ENCODE results near the gene KRT6A. TPM values are rescaled to one million over a fixed set of nuclear protein-coding genes. Genes with fewer than 3 reads are reported as not detected.

Gene KRT6A
- total and polyA plus RNA-seq, 2 of the 13 experiments (the other 11 are each of a cell fraction or from before 2014, with no cell fraction given) = 0.13 TPM; not detected in 1

- ATAC-seq (no peak), DNase-seq (ENCODE audit: low spot score) (no peak), FAIRE-seq (no peak)
- in situ Hi-C loops (cut with HindIII; ENCODE audit: extremely low pct_ligation_motif_present, low pct_unique_long_range_greater_than_20kb) = no loop called here
- Histone ChIP-seq H3K79me2 (ENCODE audit: insufficient read depth, low read length) (no peaks in the 10 kb centered on the region), H3K36me3 (replicated peaks in 1 of 2; ENCODE audit: control insufficient read depth in 1 of 2, insufficient read depth in 2 of 2, low read length in 2 of 2) (no peaks in the 10 kb centered on the region), H3K9me3 (ENCODE audit: low read length) (no peaks in the 10 kb centered on the region), H3K27ac (ENCODE audit: extremely low read length, insufficient read depth, low read length) (no peak overlapping the region), H3K4me2 (ENCODE audit: low read depth, low read length) (no peak overlapping the region), H3K4me3 (replicated peaks in 1 of 3; ENCODE audit: insufficient read depth in 1 of 3, low read depth in 2 of 3, low read length in 3 of 3) (no peak overlapping the region), H3K9ac (ENCODE audit: insufficient read depth, low read depth, low read length) (no peak overlapping the region), H3K27me3 (ENCODE audit: control insufficient read depth in 1 of 2, insufficient read depth in 2 of 2, low read length in 2 of 2) (peaks cover 0 to 1% of the 10 kb centered on the region in 2 experiments; a peak in 3 of 5 replicates), H2AFZ (ENCODE audit: low read length) (no peak overlapping the region), H3K4me1 (ENCODE audit: insufficient read depth, low read length) (peaks cover 13% of the 10 kb centered on the region), H4K20me1 (ENCODE audit: insufficient read depth, low read length) (no peaks in the 10 kb centered on the region)
- 0% methylated on average over 2 of the region's 2 CpGs for WGBS (ENCODE audit: low lambda C conversion rate)
- CTCF ChIA-PET (ENCODE audit: low intra/inter-chr PET ratio, low total read pairs) = no interaction called here
- no peak for TF ChIP-seq ZNF256 (CRISPR knock-in tag; conservative IDR thresholded peaks at IDR 0.05)
- TF ChIP-seq ZNF678 (CRISPR knock-in tag; IDR thresholded peaks at IDR 0.05) = no peak
- no peak for TF ChIP-seq CHD4 (IDR thresholded peaks at IDR 0.05; ENCODE audit: borderline replicate concordance, low read length)
- TF ChIP-seq ZNF3 (CRISPR knock-in tag; IDR thresholded peaks at IDR 0.05) = no peak
- no peak for TF ChIP-seq SOX6 (IDR thresholded peaks at IDR 0.05)
- TF ChIP-seq SOX6 (CRISPR knock-in tag; IDR thresholded peaks at IDR 0.05) = no peak
- no peak for TF ChIP-seq YY1 (IDR thresholded peaks at IDR 0.05; ENCODE audit: insufficient read depth, insufficient replicate concordance, low read depth, low read length)
- no peak for TF ChIP-seq ZNF577 (CRISPR knock-in tag; IDR thresholded peaks at IDR 0.05; ENCODE audit: borderline replicate concordance, low read depth)
- no peak for TF ChIP-seq ZNF264 (CRISPR knock-in tag; IDR thresholded peaks at IDR 0.05)
- TF ChIP-seq MIXL1 (CRISPR knock-in tag; IDR thresholded peaks at IDR 0.05) = no peak
- TF ChIP-seq SCMH1 (CRISPR knock-in tag; IDR thresholded peaks at IDR 0.05; ENCODE audit: borderline replicate concordance) = no peak
- TF ChIP-seq IRF1 (CRISPR knock-in tag; IDR thresholded peaks at IDR 0.05; ENCODE audit: low read depth) = no peak
- no TSS peak for BruUV-seq (replicated peaks)
- intact Hi-C loops (cut with micrococcal nuclease; ENCODE audit: unreplicated experiment) = no loop called here
- POLR2A ChIA-PET = no interaction called here
These were observed 53.2 kb downstream of the KRT6A start for GRCh38 chr12:52439845-52440244.
